GM10248 (cell line): ENCODE data around the gene ARID5B.
A peak's percentile ranks its signal among the peaks of the same experiment; 100 is the strongest.

Experiments
- CTCF ChIA-PET: fragments of 300-600 bp; sonication (Branson Sonifier 250); formaldehyde crosslinking; extraction: SDS; loops from one replicate; lab custom pipeline; 2021; ENCODE audit warnings: antibody characterized with exemption; lab: Yijun Ruan, JAX
- POLR2A ChIA-PET: fragments of 350-650 bp; sonication (Branson Sonifier 250); formaldehyde crosslinking; extraction: SDS; loops from one replicate; lab custom pipeline; 2020; ENCODE audit warnings: antibody characterized with exemption; lab: Yijun Ruan, JAX
- DNase-seq: peaks from one replicate; pipeline ENCODE4 v3.0.0; 2012; ENCODE audit errors: extremely low spot score
- CTCF ChIP-seq: IDR thresholded peaks from 2 replicates; pipeline ENCODE4 v1.5.1; 2012; ENCODE audit warnings: mild to moderate bottlenecking, low read depth; ENCODE audit errors: extremely low read depth, missing control alignments, control extremely low read depth

ARID5B gene

GRCh38 chr10:62109587-62110293 is 208.2 kb downstream of the ARID5B start:
- no peak for TF ChIP-seq CTCF
- ChIA-PET CTCF (interaction anchor here (1.4 to 2.2 kb wide), 3 partner anchors 11 to 369 kb away, joined by 3 to 7 read pairs (median 5); no protein-coding TSS in a partner anchor), POLR2A (no interaction called here)
- peak; percentile 35 for DNase-seq

- no peak for DNase-seq
- TF ChIP-seq CTCF: no peak
- CTCF ChIA-PET: interaction anchor here (1.1 kb wide), 1 partner anchor 216 kb away, joined by 3 read pairs; no protein-coding TSS in a partner anchor
- POLR2A ChIA-PET: no interaction called here
Measured at GRCh38 chr10:62112300-62112699, 210.8 kb downstream of the ARID5B start.

GRCh38 chr10:62112963-62113362 is 211.5 kb downstream of the ARID5B start:
- POLR2A ChIA-PET: no interaction called here
- CTCF ChIA-PET: no interaction called here
- DNase-seq: no peak
- no peak for TF ChIP-seq CTCF

GRCh38 chr10:62113680-62114079 is 212.2 kb downstream of the ARID5B start:
- DNase-seq: no peak
- POLR2A ChIA-PET: no interaction called here
- no peak for TF ChIP-seq CTCF
- CTCF ChIA-PET: no interaction called here

- TF ChIP-seq CTCF: no peak
- POLR2A ChIA-PET: interaction anchor here (0.6 kb wide), 1 partner anchor 1562 kb away, joined by 4 read pairs; no protein-coding TSS in a partner anchor
- CTCF ChIA-PET: no interaction called here
- no peak for DNase-seq
Measured at GRCh38 chr10:62115321-62115720, 213.8 kb downstream of the ARID5B start.

GRCh38 chr10:62115842-62116241 is 214.3 kb downstream of the ARID5B start:
- ChIA-PET CTCF (interaction anchor here (1.0 kb wide), 1 partner anchor 12 kb away, joined by 4 read pairs; no protein-coding TSS in a partner anchor), POLR2A (no interaction called here)
- no peak for TF ChIP-seq CTCF
- DNase-seq: no peak
